ENCODE measurements around the gene WHRN. TPM values are rescaled to one million over a fixed set of nuclear protein-coding genes. Genes with fewer than 3 reads are reported as not detected.
A peak's percentile ranks its signal among the peaks of the same experiment; 100 is the strongest.

The WHRN gene
- total and polyA plus RNA-seq, 2 of the 13 experiments (the other 11 are each of a cell fraction or from before 2014, with no cell fraction given): 2.3 to 5.3 TPM

GRCh38 chr9:114382699-114383520, 122.4 kb downstream of the WHRN start:
- Histone ChIP-seq H3K4me1 (ENCODE audit: insufficient read depth, low read length) (peaks cover 45% of the 10 kb centered on the region), H4K20me1 (ENCODE audit: insufficient read depth, low read length) (0 out of 2 replicates have a peak, but pooled peaks cover 5% of the 10 kb centered on the region), H3K36me3 (replicated peaks in 1 of 2; ENCODE audit: control insufficient read depth in 1 of 2, insufficient read depth in 2 of 2, low read length in 2 of 2) (0 out of 5 replicates have a peak, but pooled peaks cover 0 to 3% of the 10 kb centered on the region in 2 experiments), H3K27ac (ENCODE audit: extremely low read length, insufficient read depth, low read length) (no peak overlapping the region), H3K27me3 (ENCODE audit: control insufficient read depth in 1 of 2, insufficient read depth in 2 of 2, low read length in 2 of 2) (no peaks in the 10 kb centered on the region), H2AFZ (ENCODE audit: low read length) (no peak overlapping the region), H3K9ac (ENCODE audit: insufficient read depth, low read depth, low read length) (no peak overlapping the region), H3K4me2 (ENCODE audit: low read depth, low read length) (no peak overlapping the region), H3K4me3 (replicated peaks in 1 of 3; ENCODE audit: insufficient read depth in 1 of 3, low read depth in 2 of 3, low read length in 3 of 3) (no peak overlapping the region), H3K9me3 (ENCODE audit: low read length) (no peaks in the 10 kb centered on the region), H3K79me2 (ENCODE audit: insufficient read depth, low read length) (no peaks in the 10 kb centered on the region)
- ChIA-PET CTCF (ENCODE audit: low intra/inter-chr PET ratio, low total read pairs) (no interaction called here), POLR2A (no interaction called here)
- intact Hi-C loops (cut with micrococcal nuclease; ENCODE audit: unreplicated experiment) (no loop called here), in situ Hi-C loops (cut with HindIII; ENCODE audit: extremely low pct_ligation_motif_present, low pct_unique_long_range_greater_than_20kb) (no loop called here)
- no peak for DNase-seq (ENCODE audit: low spot score)
- no TSS peak for BruUV-seq (replicated peaks)
- peak; percentile 21; the same call in 1 of the 3 replicates for ATAC-seq
- no peak for FAIRE-seq
- TF ChIP-seq TBX2 (CRISPR knock-in tag; IDR thresholded peaks at IDR 0.05; ENCODE audit: borderline replicate concordance) (no peak), FOXO4 (CRISPR knock-in tag; conservative IDR thresholded peaks at IDR 0.05) (0 out of 2 replicates have a peak, but pooled peaks have one; percentile 36)
- TF ChIP-seq, protein P1, sequence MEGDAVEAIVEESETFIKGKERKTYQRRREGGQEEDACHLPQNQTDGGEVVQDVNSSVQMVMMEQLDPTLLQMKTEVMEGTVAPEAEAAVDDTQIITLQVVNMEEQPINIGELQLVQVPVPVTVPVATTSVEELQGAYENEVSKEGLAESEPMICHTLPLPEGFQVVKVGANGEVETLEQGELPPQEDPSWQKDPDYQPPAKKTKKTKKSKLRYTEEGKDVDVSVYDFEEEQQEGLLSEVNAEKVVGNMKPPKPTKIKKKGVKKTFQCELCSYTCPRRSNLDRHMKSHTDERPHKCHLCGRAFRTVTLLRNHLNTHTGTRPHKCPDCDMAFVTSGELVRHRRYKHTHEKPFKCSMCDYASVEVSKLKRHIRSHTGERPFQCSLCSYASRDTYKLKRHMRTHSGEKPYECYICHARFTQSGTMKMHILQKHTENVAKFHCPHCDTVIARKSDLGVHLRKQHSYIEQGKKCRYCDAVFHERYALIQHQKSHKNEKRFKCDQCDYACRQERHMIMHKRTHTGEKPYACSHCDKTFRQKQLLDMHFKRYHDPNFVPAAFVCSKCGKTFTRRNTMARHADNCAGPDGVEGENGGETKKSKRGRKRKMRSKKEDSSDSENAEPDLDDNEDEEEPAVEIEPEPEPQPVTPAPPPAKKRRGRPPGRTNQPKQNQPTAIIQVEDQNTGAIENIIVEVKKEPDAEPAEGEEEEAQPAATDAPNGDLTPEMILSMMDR (CRISPR knock-in tag; IDR thresholded peaks at IDR 0.05): peak; percentile 20; the same call in 1 of the 2 replicates
- WGBS (ENCODE audit: low lambda C conversion rate): 88% methylated on average over 17 of the region's 17 CpGs

Measured in HepG2 (cell line).